Mesenteric fat pad (tissue), 1 donor: Measurements from ENCODE around the gene BICRA. TPM values are rescaled to one million over a fixed set of nuclear protein-coding genes. Genes with fewer than 3 reads are reported as not detected.
"Not testable (repeated sequence)": the region's sequence is repeated elsewhere in the genome, so short reads cannot be mapped to it uniquely, and the experiment has no call there.

Experiments
- DNase-seq: peaks from one replicate; pipeline ENCODE4 v3.0.0-alpha.2; 2020; ENCODE audit warnings: low spot score
- total RNA-seq: library from RNA; stranded (reverse); fragmentation: NEBNext Ultra II Directional; extraction: Animal tissue kit (Norgen Biotek cat#: 25700); gene quantifications from one replicate; pipeline ENCODE4 v1.2.1, GENCODE V29; 2021
- donor health status: DM: yes; HTN: yes; CAD: no.

The BICRA gene
- total RNA-seq, 1 donor from 2014 or later: 14.5 TPM

DNA sequence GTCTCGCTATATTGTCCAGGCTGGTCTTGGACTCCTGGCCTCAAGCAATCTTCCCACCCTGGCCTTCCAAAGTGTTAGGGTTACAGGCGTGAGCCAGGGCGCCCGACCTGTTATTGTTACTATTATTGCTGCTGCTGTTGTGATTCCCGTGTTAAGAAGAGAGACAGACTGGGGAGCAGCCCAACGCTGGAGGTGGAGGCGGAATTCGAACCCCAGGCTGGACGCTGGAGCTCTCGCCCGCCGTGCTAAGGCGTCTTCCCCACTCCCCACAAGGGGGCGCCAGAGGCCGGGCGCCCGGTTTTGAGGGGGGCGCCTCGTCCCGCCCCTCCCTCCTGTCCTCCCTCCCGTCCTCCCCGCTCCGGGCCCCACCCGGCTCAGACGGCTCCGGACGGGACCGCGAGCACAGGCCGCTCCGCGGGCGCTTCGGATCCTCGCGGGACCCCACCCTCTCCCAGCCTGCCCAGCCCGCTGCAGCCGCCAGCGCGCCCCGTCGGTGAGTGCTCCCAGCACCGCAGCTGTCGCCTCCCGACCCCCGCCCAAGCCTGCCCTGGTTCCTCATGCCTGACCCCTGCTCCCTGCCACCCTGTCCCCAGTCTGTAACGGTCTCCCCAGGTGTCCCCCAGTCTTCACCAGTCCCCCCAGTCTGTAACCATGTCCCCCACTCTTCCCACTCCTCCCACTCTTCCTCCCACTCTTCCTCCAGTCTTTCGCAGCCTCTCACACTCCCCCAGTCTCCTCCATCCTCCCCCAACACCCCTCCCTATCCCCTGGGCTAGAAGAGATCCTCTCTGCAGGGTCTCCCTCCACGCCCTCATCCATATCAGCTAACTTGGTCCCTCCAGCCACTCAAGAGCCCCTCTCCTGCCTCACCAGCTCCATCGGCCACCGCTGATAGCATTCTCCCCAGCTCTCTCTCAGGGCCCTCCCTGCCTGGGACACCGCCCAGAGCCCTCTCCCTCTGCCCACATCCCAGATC lies 104.4 kb downstream of the BICRA start, which contains the start of gene EHD2:
EHD2 (plus strand) TSS at position 377 of the 976 bp plus-strand sequence. CDS start 3,191 bp downstream, outside the sequence.
- no peak for DNase-seq

DNA sequence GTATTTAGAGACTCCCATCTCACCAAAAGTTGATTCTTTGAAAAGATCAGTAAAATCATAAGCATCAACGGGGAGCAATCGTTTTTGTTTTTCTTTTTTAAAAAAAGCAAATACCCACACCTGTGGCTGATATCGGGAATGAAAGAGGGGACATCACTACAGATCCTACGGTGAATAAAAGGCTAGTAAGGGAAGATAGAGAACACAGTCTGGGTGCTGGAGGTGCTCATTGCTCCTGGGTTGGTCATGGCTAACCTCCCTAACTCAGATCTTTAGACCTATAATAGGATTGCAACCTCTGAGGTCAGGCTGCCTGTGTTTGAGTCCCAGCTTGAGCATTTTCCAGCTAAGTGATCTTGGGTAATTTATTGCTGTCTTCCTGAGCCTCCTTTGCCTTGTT lies 105.4 kb downstream of the BICRA start:
- no peak for DNase-seq

DNA sequence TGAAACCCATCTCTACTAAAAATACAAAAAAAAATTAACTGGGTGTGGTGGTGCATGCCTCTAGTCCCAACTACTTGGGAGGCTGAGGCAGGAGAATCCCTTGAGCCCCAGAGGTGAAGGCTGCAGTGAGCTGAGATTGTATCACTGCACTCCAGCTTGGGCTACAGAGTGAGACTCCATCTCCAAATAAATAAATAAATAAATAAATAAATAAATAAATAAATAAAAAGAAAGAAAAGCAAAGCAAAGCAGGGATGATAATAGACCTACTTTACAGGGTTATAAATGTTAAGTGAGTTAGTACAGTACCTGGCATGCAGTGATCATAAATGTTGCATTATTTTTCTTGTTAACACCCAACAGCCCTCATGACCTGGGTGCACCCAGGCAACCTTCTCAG lies 105.9 kb downstream of the BICRA start:
- DNase-seq: not testable (repeated sequence)

DNA sequence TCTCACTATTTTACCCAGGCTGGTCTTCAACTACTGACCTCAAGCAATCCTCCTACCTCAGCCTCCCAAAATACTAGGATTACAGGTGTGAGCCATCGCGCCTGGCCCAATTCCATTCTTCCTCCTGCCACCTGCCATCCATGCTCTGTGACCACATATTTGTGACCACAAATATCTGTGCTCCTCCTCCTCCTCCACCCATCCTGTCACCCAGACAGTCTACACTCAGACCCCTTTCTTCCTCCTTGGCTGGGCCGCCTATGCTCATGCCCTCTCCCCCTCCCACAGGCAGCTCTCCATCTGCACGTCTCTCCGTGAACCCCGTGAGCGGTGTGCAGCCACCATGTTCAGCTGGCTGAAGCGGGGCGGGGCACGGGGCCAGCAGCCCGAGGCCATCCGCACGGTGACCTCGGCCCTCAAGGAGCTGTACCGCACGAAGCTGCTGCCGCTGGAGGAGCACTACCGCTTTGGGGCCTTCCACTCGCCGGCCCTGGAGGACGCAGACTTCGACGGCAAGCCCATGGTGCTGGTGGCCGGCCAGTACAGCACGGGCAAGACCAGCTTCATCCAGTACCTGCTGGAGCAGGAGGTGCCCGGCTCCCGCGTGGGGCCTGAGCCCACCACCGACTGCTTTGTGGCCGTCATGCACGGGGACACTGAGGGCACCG lies 107.5 kb downstream of the BICRA start:
- no peak for DNase-seq

DNA sequence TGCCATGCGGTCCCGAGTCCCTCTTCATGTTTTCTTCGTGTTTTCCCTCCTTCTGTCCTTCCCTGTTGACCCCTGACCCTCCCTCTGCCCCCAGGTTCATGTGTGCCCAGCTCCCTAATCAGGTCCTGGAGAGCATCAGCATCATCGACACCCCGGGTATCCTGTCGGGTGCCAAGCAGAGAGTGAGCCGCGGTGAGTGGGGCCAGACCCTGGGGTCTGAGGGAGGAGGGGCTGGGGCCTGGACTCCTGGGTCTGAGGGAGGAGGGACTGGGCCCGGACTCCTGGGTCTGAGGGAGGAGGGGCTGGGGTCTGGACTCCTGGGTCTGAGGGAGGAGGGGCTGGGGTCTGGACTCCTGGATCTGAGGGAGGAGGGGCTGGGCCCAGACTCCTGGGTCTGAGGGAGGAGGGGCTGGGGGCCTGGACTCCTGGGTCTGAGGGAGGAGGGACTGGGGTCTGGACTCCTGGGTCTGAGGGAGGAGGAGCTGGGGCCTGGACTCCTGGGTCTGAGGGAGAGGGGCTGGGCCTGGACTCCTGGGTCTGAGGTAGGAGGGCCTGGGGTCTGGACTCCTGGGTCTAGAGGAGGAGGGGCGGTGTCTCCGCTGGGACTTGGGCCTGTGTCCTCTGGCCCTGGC lies 109.6 kb downstream of the BICRA start:
- DNase-seq: not testable (repeated sequence)

DNA sequence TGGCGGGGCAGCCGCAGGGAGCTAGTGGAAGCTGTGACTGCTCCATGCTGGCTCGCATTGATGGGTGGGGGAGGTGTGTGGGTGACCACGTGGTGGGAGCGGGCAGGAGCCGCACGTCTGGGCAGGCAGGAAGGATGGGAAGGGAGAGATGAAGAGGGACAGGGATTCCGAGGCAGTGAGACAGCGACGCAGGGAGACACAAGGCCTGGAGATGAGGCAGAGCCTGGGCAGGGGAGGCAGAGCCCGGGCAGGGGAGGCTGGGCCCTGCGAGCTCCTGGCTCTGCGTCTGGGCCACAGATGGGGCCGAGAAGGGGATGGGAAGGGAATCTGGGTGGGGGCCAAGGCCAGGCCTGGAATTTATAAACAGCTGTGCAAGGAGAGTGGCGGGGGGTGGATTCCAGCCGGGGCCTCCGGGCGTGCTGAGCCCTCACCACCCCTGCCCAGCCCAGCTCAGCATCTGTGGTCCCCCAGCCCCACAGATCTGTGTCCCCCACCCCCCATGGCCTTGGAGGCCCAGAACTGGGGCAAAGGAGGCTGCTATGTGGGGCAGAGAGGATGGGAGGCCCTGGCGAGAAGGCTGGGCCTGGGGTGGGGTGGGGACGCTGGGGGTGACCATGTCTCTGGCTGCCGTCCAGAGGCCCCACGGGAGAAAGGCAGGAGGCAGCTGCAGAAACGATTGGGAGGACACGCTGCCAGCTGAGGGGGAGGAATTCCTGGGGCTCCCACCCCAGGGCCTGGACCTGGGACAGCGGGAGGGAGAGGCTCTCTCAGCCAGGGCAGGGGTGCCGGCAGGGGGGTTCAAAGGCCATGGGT lies 110.3 kb downstream of the BICRA start:
- peak; percentile 93 for DNase-seq

DNA sequence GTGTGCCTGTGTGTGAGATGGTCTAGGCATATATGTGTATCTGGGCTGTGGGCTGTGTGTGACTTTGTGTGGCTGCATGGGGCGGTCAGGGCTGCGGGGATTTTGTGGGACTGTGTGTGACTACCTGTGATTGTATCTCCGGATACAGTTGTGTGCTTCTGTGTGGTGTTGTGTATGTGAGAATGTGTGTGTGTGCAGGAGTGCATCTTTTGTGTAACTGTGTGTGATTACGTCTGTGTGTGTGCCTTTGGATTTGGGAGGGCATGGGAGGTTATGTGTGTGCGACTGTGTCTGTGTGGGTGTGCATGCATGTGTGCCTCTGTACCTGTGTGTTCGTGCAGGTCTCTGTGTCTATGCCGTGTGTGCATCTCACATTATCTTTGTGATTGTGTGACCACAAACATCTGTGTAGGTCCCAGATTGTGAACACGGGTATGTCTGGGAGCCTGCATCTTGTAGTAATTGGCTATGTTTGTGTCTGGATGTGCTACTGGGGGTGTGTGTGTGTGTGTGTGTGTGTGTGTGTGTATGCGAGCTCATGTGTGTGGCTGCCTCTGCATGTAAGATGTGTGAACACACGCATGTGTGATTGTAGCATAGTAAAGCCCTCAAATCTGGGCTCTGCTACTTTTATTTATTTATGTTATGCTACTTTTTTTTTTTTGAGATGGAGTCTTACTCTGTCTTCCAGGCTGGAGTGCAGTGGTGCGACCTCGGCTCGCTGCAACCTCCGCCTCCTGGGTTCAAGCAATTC lies 111.9 kb downstream of the BICRA start:
- DNase-seq: no peak

DNA sequence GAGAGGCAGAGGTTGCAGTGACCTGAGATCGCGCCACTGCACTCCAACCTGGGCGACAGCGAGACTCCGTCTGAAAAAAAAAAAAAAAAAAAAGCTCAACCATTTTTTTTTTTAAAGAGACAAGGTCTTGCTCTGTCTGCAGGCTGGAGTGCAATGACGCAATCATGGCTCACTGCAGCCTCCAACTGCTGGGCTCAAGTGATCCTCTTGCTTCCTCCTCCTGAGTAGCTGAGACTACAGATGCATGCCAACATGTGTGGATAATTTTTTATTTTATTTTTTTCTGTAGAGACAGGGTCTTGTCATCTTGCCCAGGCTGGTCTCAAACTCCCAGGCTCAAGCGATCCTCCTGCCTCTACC lies 114.6 kb downstream of the BICRA start:
- no peak for DNase-seq

DNA sequence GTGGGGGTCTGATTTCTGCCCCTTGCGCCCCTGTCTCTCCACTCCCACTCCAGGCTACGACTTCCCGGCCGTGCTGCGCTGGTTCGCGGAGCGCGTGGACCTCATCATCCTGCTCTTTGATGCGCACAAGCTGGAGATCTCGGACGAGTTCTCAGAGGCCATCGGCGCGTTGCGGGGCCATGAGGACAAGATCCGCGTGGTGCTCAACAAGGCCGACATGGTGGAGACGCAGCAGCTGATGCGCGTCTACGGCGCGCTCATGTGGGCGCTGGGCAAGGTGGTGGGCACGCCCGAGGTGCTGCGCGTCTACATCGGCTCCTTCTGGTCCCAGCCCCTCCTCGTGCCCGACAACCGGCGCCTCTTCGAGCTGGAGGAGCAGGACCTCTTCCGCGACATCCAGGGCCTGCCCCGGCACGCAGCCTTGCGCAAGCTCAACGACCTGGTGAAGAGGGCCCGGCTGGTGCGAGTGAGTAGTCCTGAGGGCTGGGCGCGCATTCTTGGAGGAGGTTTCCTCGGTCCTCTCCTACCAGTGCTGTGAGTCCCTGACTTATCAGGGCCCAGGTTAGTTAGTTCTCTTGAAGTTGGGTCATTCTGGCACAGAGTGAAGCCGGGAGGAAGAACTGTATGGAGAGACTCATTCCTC lies 116.9 kb downstream of the BICRA start:
- DNase-seq: no peak

DNA sequence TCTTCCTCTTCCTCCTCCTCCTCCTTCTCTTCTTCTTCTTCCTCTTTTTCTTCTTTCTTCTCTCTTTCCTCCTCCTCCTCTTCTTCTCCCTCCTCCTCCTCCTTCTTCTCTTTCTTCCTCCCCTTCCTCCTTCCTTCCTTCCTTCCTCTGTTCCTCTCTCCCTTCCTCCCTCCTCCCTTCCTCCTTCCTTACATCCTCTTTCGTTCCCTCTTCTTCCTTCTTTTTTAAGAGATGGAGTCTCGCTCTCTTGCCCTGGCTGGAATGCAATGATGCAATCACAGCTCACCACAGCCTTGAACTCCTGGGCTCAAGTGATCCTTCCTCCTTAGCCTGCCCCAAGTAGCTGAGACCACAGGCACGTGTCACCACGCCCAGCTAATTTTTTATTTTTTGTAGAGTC lies 117.5 kb downstream of the BICRA start:
- no peak for DNase-seq

DNA sequence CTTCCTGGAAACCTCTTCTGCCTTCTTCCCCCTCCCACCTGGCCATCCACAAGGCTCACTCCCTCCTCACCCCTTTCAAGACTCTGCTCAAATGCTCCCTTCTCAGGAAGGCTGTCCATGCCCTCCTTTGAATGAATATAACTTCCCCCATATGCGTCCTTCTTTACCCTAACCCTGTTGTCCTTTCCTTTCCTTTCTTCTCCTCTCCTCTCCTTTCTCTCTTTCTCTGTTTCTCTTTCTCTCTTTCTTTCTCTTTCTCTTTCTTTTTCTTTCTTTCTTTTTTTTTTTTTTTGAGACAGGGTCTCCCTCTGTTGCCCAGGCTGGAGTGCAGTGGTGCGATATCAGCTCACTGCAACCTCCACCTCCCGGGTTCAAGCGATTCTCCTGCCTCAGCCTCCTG lies 119.4 kb downstream of the BICRA start:
- DNase-seq: not testable (repeated sequence)

DNA sequence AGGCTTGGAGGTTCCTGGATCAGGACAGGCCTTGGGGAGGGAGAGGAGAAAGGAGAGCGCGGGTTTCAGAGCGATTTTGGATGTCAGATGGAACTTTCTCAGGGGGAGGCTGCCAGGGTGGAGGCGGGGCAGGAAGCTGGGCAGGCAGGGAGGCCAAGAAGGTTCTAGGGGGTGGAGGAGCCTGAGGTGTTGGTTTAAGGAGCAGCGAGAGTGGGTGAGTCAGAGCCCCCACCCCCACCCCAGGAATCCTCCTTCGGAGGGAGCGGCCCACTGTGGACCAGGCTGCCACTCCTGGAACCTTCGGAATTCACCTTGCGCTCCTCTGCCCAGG lies 120.5 kb downstream of the BICRA start:
- no peak for DNase-seq

DNA sequence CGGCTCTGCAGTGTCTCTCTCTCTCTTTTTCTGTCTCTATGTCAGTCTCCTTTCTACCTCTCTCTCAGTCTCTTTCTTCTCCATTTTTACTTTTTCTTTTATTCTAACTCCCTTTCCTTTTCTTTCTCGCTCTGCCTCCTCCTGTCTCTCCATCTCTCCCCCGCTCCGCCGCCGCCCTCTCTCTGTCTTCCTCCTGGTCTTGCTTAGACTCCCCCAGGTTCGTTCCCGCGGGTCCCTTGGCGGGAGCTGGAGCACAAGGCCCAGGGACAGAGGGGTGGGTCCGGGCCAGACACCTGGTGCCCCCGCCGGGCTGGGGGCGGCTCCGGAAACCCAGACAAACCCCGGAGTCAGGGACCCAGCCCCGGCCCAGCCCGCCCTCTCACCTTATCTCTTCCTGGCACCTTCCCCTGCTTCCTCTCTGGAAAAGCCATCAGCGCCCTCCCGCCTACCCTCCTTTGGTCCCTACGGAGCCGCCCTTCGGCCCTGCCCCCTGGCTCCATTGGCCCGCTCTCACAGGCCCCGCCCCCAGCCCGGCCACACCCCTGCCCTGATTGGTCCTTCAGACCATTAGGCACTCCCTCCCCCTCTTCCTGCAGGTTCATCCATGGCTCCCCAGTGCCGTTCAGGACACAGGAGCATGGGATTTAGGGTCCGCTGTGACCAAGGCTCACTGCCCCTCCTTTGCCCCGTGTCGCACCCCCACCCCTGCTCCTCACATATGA lies 121.0 kb downstream of the BICRA start:
- DNase-seq: no peak

DNA sequence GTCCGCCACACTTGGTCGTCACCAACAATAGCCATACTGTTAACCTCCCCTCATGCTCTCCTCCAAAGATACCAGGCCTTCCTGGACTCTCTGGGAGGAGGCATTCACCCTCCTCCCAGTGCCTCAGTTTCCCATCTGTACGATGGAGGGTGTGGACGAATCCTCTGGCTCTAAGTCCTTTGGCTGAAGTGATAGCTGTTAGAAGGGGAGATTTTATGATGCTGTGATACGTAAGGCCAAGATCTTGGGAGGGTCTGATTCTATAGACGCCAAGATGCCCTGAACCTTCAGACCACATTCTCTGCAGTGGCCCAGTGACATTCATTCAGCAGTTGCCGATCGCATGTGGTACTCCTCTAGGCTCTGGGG lies 121.6 kb downstream of the BICRA start:
- no peak for DNase-seq

DNA sequence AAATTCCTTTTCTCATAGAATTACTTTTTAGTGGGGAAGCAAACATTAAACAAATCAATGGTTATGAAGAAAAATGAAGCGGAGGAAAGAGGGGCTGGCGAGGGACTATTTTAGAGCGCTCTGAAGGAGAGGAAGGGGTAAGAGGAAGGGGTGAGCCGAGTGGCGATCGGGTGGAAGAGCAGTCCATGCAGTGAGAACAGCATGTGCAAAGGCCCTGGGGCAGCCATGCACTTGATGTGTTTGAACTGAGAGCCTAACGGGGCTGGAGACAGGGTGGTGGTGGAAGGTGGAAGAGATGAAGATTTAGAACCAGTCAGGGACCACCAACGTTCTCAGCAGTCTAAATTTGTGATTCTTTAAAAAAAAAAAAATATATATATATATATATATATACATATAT lies 122.0 kb downstream of the BICRA start:
- no peak for DNase-seq

DNA sequence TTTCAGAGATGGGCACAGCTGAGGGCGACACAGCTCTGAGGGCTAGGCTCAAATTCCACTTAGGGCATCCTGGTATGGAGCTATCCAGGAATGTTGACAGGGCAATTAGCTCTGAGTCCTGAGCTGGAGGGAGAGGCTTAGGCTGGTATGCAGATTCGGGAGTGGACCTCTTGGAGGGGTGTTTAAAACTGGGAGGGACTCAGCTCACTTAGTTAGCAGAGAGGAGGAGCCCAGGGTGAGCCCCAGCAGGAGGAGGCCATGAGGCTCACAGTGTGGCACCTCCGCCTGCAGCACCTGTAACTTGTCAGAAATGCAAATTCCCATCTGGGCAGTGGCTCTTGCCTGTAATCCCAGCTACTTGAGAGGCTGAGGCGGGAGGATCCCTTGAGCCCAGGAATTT lies 126.2 kb downstream of the BICRA start:
- no peak for DNase-seq

DNA sequence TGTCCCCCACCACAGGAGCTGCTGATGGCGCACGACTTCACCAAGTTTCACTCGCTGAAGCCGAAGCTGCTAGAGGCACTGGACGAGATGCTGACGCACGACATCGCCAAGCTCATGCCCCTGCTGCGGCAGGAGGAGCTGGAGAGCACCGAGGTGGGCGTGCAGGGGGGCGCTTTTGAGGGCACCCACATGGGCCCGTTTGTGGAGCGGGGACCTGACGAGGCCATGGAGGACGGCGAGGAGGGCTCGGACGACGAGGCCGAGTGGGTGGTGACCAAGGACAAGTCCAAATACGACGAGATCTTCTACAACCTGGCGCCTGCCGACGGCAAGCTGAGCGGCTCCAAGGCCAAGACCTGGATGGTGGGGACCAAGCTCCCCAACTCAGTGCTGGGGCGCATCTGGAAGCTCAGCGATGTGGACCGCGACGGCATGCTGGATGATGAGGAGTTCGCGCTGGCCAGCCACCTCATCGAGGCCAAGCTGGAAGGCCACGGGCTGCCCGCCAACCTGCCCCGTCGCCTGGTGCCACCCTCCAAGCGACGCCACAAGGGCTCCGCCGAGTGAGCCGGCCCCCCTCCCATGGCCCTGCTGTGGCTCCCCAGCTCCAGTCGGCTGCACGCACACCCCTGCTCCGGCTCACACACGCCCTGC lies 132.1 kb downstream of the BICRA start:
- DNase-seq: no peak

DNA sequence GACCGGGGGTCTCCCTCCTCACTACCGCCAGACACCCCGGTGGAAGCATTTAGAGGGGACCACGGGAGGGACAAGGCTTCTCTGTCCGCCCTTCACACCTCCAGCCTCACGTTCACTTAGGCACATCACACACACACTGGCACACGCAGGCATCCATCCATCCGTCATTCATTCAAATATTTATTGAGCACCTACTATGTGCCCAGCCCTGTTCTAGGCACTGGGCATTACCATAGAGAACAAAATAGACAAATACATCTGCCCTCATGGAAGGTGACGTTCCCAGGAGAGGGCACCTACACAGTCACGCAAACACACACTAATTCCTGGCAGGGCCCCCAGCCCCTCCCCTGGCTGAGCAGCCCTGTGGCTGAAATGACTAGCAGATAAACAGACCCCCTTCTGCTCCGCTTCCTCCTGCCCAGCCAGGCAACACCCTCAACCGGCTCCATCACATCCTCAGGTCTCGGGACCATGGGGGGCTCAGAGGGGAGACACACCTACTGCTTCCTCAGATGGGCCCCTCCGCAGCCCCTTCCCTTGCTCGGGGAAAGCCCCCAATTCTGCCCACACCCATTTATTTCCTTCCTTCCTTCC lies 132.7 kb downstream of the BICRA start:
- DNase-seq: no peak
